Astrocyte of the spinal cord (primary cell): ENCODE measurements around the gene CCDC40.

Experiments
- DNase-seq: peaks from one replicate; pipeline ENCODE4 v3.0.0; 2011; ENCODE audit warnings: low read depth, low spot score
- H3K4me3 ChIP-seq: 2 replicates; pipeline ENCODE4 v1.5.1; 2011; ENCODE audit warnings: low read depth, mild to moderate bottlenecking, low read length, moderate library complexity
- CTCF ChIP-seq: IDR thresholded peaks from 2 replicates; pipeline ENCODE4 v1.5.1; 2012; ENCODE audit warnings: low read depth, mild to moderate bottlenecking, low read length, inconsistent platforms
- in situ Hi-C: cut with HindIII; loops from 2 replicates; pipeline ENCODE4 v1.10.0; 2017; ENCODE audit warnings: low sequenced_read_pairs

Gene CCDC40

DNA sequence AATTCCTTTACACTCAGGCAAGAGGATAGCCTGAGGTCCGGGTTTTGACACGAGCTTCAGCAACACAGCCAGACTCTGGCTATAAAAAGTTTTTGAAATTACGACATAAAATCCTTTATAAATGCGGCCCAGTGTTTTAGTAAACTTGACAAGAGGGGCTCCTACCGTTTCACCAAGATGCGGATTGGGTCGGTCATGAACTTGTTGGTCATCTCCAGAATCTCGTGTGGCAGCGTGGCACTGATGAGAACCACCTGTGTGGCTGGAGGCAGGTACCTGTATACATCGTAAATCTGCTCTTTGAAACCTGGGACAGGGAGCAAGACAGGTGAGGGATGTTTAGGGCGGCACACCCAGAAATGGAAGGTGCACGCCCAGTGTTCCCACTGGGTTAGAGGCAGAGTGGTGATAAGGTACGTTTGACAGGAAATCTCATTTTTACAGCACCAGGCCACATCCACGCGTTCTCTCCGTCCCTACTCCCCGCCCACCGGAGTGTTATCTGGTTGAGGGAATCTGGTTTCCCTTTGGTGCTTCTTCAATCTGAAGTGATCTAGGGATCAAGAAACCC lies 102.5 kb downstream of the CCDC40 start:
- TF ChIP-seq CTCF: no peak
- in situ Hi-C loops: no loop called here
- H3K4me3 ChIP-seq: no peak overlapping the region
- DNase-seq: no peak

GRCh38 chr17:80141463-80142165 lies 105.2 kb downstream of the CCDC40 start:
- no peak for TF ChIP-seq CTCF
- no peak overlapping the region for H3K4me3 ChIP-seq
- in situ Hi-C loops: no loop called here

GRCh38 chr17:80142929-80143328 lies 106.5 kb downstream of the CCDC40 start:
- no peak for TF ChIP-seq CTCF
- H3K4me3 ChIP-seq: no peak overlapping the region
- no peak for DNase-seq
- in situ Hi-C loops: no loop called here

More at GRCh38 chr17:80141463-80142165, 105.2 kb downstream of the CCDC40 start:
- no peak for DNase-seq

GRCh38 chr17:80145076-80146075 lies 108.9 kb downstream of the CCDC40 start:
- in situ Hi-C loops: no loop called here
- TF ChIP-seq CTCF: no peak
- DNase-seq: no peak
- peak overlapping the region; percentile 90 for H3K4me3 ChIP-seq

DNA sequence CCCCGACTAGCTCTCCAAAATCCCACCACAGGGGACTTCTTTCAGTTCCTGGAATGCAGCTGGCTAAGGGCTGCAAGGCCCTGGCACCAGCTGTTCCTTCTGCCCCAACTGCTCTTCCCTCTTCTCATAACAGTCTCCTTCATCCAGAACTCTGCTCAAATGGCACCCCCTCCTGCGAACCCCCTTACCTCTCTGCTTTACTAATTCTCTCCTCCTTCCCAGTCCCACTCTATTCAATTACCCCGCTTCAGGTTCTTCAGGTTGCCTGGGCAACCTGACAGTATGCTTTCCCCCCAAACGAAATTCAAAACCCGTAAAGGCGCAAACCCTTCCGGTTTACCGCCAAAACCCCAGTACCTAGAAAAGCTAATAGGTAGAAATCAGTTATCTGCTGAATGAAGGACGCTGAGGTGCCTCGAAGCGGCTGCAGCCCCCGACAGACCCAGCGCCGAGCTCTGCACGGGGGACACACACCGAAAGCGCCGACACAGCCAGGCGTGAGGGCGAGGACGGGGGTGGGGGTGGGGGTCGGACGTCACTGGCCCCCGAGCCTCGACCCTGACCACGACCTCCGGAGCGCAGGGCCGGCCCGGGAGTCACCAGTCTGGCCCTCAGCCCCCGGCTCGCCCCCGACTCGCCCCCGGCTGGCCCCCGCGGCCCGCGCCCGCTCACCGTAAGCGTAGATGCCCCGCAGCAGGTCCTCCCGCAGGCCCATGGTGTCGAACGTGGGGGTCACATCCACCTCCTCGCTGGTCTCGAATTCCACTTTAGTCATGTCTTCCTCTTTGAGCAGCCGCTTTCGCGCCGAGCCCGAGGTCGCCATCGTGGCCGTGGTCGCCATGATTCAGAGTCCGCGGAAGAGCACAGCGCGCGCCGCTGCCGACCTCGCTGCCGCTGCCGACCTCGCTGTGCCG lies 109.9 kb downstream of the CCDC40 start:
- peak overlapping the region; percentile 90 for H3K4me3 ChIP-seq
- TF ChIP-seq CTCF: no peak
- DNase-seq: no peak
- in situ Hi-C loops: no loop called here
